ENCODE measurements around the gene DNAH14. TPM values are rescaled to one million over a fixed set of nuclear protein-coding genes. Genes with fewer than 3 reads are reported as not detected.

The DNAH14 gene
- total RNA-seq, 1 donor: 14.7 TPM

- no peak overlapping the region for H3K4me3 ChIP-seq (ENCODE audit: low read depth, low read length)
- TF ChIP-seq CTCF (IDR thresholded peaks at IDR 0.05; ENCODE audit: insufficient read depth, low read depth, low read length): no peak
- DNase-seq (ENCODE audit: low read depth): no peak
These were observed 506.5 kb downstream of the DNAH14 start for GRCh38 chr1:225435957-225436392.

GRCh38 chr1:225437710-225438437, 508.4 kb downstream of the DNAH14 start:
- TF ChIP-seq CTCF (IDR thresholded peaks at IDR 0.05; ENCODE audit: insufficient read depth, low read depth, low read length): peak; percentile 67
- DNase-seq (ENCODE audit: low read depth): peak; percentile 34
- no peak overlapping the region for H3K4me3 ChIP-seq (ENCODE audit: low read depth, low read length)

GRCh38 chr1:225440380-225441221, 511.1 kb downstream of the DNAH14 start:
- no peak for DNase-seq (ENCODE audit: low read depth)
- H3K4me3 ChIP-seq (ENCODE audit: low read depth, low read length): no peak overlapping the region
- TF ChIP-seq CTCF (IDR thresholded peaks at IDR 0.05; ENCODE audit: insufficient read depth, low read depth, low read length): no peak

- no peak for DNase-seq (ENCODE audit: low read depth)
- H3K4me3 ChIP-seq (ENCODE audit: low read depth, low read length): no peak overlapping the region
- TF ChIP-seq CTCF (IDR thresholded peaks at IDR 0.05; ENCODE audit: insufficient read depth, low read depth, low read length): peak; percentile 23
These were observed 512.0 kb downstream of the DNAH14 start for GRCh38 chr1:225441314-225442122.

GRCh38 chr1:225442123-225442505, 512.6 kb downstream of the DNAH14 start:
- DNase-seq (ENCODE audit: low read depth): no peak
- no peak for TF ChIP-seq CTCF (IDR thresholded peaks at IDR 0.05; ENCODE audit: insufficient read depth, low read depth, low read length)
- no peak overlapping the region for H3K4me3 ChIP-seq (ENCODE audit: low read depth, low read length)
